Nephron (organoid): ENCODE data around the gene DBNDD2.

ENCODE experiments used
- H3K27ac Mint-ChIP-seq, 3 experiments: 2 replicates each; pipeline ENCODE4 v1.8.0; 2020; ENCODE audit warnings: mixed read lengths in 3 of 3, mild to moderate bottlenecking in 2 of 3, moderate library complexity in 1 of 3
- H3K27me3 Mint-ChIP-seq: 2 replicates; pipeline ENCODE4 v1.8.0; 2021; ENCODE audit warnings: low read depth, mild to moderate bottlenecking, moderate library complexity, mixed read lengths
- H3K36me3 Mint-ChIP-seq: 2 replicates; pipeline ENCODE4 v1.8.0; 2020; ENCODE audit warnings: low read depth, mixed read lengths
- H3K4me1 Mint-ChIP-seq: 2 replicates; pipeline ENCODE4 v1.8.0; 2020; ENCODE audit warnings: mixed read lengths
- H3K4me3 Mint-ChIP-seq, 3 experiments: 2 replicates each; pipeline ENCODE4 v1.8.0; 2020; ENCODE audit warnings: mild to moderate bottlenecking in 3 of 3, mixed read lengths in 3 of 3, moderate library complexity in 2 of 3
- H3K9me3 Mint-ChIP-seq: 2 replicates; pipeline ENCODE4 v1.8.0; 2020; ENCODE audit warnings: mixed read lengths
- TF ChIP-seq, protein P1 (sequence below), 3 experiments: fragments of 200-600 bp; sonication (generic); IDR thresholded peaks; one replicate each; pipeline ENCODE4 v1.5.0; 2021; ENCODE audit warnings: antibody characterized with exemption in 3 of 3; ENCODE audit not compliant: unreplicated experiment in 3 of 3

DBNDD2 gene

GRCh38 chr20:45374101-45374467, 34.0 kb upstream of the DBNDD2 start:
- peaks cover 4% of the 10 kb centered on the region for H3K4me1 Mint-ChIP-seq
- no peaks in the 10 kb centered on the region for H3K9me3 Mint-ChIP-seq
- H3K36me3 Mint-ChIP-seq, result peaks cover 7% of the 10 kb centered on the region
- H3K27ac Mint-ChIP-seq, result peak overlapping the region; percentile 23 to 81 (median 79)
- H3K4me3 Mint-ChIP-seq, result peak overlapping the region; percentile 76 to 87 (median 83)
- H3K27me3 Mint-ChIP-seq, result peaks cover 7% of the 10 kb centered on the region
- TF ChIP-seq, protein P1, sequence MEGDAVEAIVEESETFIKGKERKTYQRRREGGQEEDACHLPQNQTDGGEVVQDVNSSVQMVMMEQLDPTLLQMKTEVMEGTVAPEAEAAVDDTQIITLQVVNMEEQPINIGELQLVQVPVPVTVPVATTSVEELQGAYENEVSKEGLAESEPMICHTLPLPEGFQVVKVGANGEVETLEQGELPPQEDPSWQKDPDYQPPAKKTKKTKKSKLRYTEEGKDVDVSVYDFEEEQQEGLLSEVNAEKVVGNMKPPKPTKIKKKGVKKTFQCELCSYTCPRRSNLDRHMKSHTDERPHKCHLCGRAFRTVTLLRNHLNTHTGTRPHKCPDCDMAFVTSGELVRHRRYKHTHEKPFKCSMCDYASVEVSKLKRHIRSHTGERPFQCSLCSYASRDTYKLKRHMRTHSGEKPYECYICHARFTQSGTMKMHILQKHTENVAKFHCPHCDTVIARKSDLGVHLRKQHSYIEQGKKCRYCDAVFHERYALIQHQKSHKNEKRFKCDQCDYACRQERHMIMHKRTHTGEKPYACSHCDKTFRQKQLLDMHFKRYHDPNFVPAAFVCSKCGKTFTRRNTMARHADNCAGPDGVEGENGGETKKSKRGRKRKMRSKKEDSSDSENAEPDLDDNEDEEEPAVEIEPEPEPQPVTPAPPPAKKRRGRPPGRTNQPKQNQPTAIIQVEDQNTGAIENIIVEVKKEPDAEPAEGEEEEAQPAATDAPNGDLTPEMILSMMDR (IDR thresholded peaks at IDR 0.05; ENCODE audit: unreplicated experiment in 3 of 3), result peak in 1 of 3 experiments; percentile 23

GRCh38 chr20:45374966-45375365, 33.1 kb upstream of the DBNDD2 start:
- Mint-ChIP-seq H3K9me3 (no peaks in the 10 kb centered on the region), H3K27me3 (peaks cover 7% of the 10 kb centered on the region), H3K27ac (peak overlapping the region; percentile 36 to 98 (median 54)), H3K4me3 (no peak overlapping the region), H3K4me1 (peaks cover 4% of the 10 kb centered on the region), H3K36me3 (peaks cover 4% of the 10 kb centered on the region)
- TF ChIP-seq, protein P1 (IDR thresholded peaks at IDR 0.05; ENCODE audit: unreplicated experiment in 3 of 3), result no peak

DNA sequence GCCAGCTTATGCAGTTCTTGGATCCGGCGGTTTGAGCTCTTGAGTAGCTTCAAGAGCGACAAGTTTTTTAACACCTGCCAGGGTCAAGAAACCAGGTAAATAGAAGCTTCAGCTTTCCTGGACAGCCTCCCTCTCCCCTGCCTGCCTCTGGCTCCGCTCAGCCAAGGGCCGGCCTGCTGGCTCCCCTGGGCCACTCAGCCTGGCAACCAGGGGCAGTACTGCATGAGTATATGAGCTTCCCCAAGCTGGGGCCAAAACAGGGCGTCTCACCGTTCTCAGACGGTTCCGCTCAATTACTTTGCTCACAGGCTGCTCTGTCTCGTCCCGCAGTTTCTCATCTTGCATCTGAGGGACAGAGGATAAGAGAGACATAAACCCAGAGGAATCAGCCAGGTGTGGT, 30.8 kb upstream of the DBNDD2 start:
- no peak overlapping the region for H3K4me3 Mint-ChIP-seq
- H3K9me3 Mint-ChIP-seq, result no peaks in the 10 kb centered on the region
- H3K27ac Mint-ChIP-seq, result peak overlapping the region; percentile 96 to 98 (median 96)
- H3K36me3 Mint-ChIP-seq, result peaks cover 9% of the 10 kb centered on the region
- peaks cover 4% of the 10 kb centered on the region for H3K4me1 Mint-ChIP-seq
- TF ChIP-seq, protein P1 (IDR thresholded peaks at IDR 0.05; ENCODE audit: unreplicated experiment in 3 of 3), result no peak
- H3K27me3 Mint-ChIP-seq, result peaks cover 7% of the 10 kb centered on the region

- H3K27ac Mint-ChIP-seq, result peak within 1 kb of the TSS; percentile 96 to 98 (median 96)
- peaks cover 7% of the 10 kb centered on the region for H3K27me3 Mint-ChIP-seq
- H3K4me1 Mint-ChIP-seq, result peaks cover 4% of the 10 kb centered on the region
- H3K4me3 Mint-ChIP-seq, result no peak within 1 kb of the TSS
- TF ChIP-seq, protein P1 (IDR thresholded peaks at IDR 0.05; ENCODE audit: unreplicated experiment in 3 of 3), result no peak
- H3K36me3 Mint-ChIP-seq, result peaks cover 9% of the 10 kb centered on the region
- no peaks in the 10 kb centered on the region for H3K9me3 Mint-ChIP-seq
These were observed 29.9 kb upstream of the DBNDD2 start, which contains the start of gene TP53TG5 for GRCh38 chr20:45378191-45378590. Gene TP53TG5 (minus strand): TSS chr20:45378325. CDS start chr20:45378236, 89 bp downstream.

DNA sequence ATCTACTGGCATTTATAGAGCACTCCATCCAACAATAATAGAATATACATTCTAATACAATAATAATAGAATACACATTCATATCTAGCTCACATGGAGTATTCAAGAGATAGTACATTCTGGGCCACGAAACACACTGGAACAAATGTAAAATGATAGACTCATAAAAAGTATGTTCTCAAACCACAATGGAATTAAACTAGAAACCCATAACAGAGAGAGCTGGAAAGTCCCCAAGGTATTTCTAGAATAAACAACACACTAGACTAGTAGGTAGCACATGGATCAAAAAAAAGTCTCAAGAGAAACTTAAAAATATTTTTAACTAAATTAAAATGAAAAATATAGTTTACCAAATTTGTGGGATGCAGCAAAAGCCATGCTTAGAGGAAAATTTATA, 20.8 kb upstream of the DBNDD2 start:
- TF ChIP-seq, protein P1 (IDR thresholded peaks at IDR 0.05; ENCODE audit: unreplicated experiment in 3 of 3), result no peak
- H3K9me3 Mint-ChIP-seq, result peaks cover 4% of the 10 kb centered on the region

DNA sequence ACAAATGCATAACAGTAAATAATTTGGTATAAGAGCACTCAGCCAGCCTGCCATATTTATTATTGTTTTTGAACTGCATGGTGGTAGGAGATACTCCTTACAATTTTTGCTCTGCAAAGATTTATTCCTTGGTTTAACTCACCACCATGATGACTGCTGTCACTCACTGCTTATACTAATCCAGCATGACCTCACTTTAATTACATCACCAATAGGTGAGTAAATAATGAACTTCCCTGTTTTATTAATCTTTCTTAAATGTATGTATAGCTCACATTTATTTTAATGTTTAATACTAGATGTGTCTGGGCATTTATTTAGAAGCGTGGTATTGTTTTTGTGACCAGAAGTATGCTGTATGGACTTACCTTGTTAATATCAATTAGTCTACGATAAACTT, 17.2 kb upstream of the DBNDD2 start:
- Mint-ChIP-seq H3K36me3 (peaks cover 16% of the 10 kb centered on the region), H3K4me3 (no peak overlapping the region), H3K9me3 (peaks cover 4% of the 10 kb centered on the region), H3K27ac (no peak overlapping the region), H3K27me3 (no peaks in the 10 kb centered on the region), H3K4me1 (no peaks in the 10 kb centered on the region)
- TF ChIP-seq, protein P1 (IDR thresholded peaks at IDR 0.05; ENCODE audit: unreplicated experiment in 3 of 3), result no peak

More for the DNA sequence above, 20.8 kb upstream of the DBNDD2 start:
- no peaks in the 10 kb centered on the region for H3K4me1 Mint-ChIP-seq
- H3K4me3 Mint-ChIP-seq, result no peak overlapping the region
- no peak overlapping the region for H3K27ac Mint-ChIP-seq
- no peaks in the 10 kb centered on the region for H3K27me3 Mint-ChIP-seq
- H3K36me3 Mint-ChIP-seq, result peaks cover 10% of the 10 kb centered on the region
